Mesothelial cell of epicardium (in vitro differentiated cells): Measurements from ENCODE around the gene MESD. TPM values are rescaled to one million over a fixed set of nuclear protein-coding genes. Genes with fewer than 3 reads are reported as not detected.
A peak's percentile ranks its signal among the peaks of the same experiment; 100 is the strongest.

ENCODE experiments used
- DNase-seq, 2 experiments: peaks; one replicate each; pipeline ENCODE4 v3.0.0; 2021; ENCODE audit warnings: low spot score in 2 of 2; ENCODE audit not compliant: unreplicated experiment in 2 of 2
- H3K27ac Mint-ChIP-seq: 2 replicates; pipeline ENCODE4 v1.8.0; 2021; ENCODE audit warnings: mixed read lengths
- H3K27me3 Mint-ChIP-seq: 2 replicates; pipeline ENCODE4 v1.8.0; 2021; ENCODE audit warnings: low read depth, mixed read lengths
- H3K36me3 Mint-ChIP-seq: 2 replicates; pipeline ENCODE4 v1.8.0; 2021; ENCODE audit warnings: mixed read lengths
- H3K4me1 Mint-ChIP-seq: 2 replicates; pipeline ENCODE4 v1.8.0; 2021; ENCODE audit warnings: mixed read lengths
- H3K4me3 Mint-ChIP-seq: 2 replicates; pipeline ENCODE4 v1.8.0; 2021; ENCODE audit warnings: mild to moderate bottlenecking, moderate library complexity, mixed read lengths
- H3K9me3 Mint-ChIP-seq: 2 replicates; pipeline ENCODE4 v1.8.0; 2021; ENCODE audit warnings: mixed read lengths
- total RNA-seq: library from RNA; stranded (reverse); gene quantifications from 3 replicates; pipeline ENCODE4 v1.2.1, GENCODE V29; 2021
- TF ChIP-seq, protein P1 (sequence below): fragments of 200-600 bp; sonication (generic); IDR thresholded peaks from one replicate; pipeline ENCODE4 v1.5.0; 2021; ENCODE audit warnings: antibody characterized with exemption; ENCODE audit not compliant: unreplicated experiment

MESD gene
- total RNA-seq, 1 donor from 2014 or later: 34.9 TPM

DNA sequence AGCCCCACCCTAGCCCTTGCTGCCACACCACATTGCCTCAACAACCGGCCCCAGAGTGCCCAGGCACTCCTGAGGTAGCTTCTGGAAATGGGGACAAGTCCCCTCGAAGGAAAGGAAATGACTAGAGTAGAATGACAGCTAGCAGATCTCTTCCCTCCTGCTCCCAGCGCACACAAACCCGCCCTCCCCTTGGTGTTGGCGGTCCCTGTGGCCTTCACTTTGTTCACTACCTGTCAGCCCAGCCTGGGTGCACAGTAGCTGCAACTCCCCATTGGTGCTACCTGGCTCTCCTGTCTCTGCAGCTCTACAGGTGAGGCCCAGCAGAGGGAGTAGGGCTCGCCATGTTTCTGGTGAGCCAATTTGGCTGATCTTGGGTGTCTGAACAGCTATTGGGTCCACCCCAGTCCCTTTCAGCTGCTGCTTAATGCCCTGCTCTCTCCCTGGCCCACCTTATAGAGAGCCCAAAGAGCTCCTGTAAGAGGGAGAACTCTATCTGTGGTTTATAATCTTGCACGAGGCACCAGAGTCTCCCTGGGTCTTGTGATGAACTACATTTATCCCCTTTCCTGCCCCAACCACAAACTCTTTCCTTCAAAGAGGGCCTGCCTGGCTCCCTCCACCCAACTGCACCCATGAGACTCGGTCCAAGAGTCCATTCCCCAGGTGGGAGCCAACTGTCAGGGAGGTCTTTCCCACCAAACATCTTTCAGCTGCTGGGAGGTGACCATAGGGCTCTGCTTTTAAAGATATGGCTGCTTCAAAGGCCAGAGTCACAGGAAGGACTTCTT is 39.1 kb downstream of the MESD start:
- Mint-ChIP-seq H3K9me3 (no peaks in the 10 kb centered on the region), H3K27me3 (no peaks in the 10 kb centered on the region), H3K4me1 (peaks cover 24% of the 10 kb centered on the region), H3K27ac (no peak overlapping the region), H3K36me3 (peaks cover 28% of the 10 kb centered on the region), H3K4me3 (no peak overlapping the region)
- DNase-seq: peak in 1 of 2 experiments; percentile 7
- TF ChIP-seq, protein P1, sequence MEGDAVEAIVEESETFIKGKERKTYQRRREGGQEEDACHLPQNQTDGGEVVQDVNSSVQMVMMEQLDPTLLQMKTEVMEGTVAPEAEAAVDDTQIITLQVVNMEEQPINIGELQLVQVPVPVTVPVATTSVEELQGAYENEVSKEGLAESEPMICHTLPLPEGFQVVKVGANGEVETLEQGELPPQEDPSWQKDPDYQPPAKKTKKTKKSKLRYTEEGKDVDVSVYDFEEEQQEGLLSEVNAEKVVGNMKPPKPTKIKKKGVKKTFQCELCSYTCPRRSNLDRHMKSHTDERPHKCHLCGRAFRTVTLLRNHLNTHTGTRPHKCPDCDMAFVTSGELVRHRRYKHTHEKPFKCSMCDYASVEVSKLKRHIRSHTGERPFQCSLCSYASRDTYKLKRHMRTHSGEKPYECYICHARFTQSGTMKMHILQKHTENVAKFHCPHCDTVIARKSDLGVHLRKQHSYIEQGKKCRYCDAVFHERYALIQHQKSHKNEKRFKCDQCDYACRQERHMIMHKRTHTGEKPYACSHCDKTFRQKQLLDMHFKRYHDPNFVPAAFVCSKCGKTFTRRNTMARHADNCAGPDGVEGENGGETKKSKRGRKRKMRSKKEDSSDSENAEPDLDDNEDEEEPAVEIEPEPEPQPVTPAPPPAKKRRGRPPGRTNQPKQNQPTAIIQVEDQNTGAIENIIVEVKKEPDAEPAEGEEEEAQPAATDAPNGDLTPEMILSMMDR: no peak

DNA sequence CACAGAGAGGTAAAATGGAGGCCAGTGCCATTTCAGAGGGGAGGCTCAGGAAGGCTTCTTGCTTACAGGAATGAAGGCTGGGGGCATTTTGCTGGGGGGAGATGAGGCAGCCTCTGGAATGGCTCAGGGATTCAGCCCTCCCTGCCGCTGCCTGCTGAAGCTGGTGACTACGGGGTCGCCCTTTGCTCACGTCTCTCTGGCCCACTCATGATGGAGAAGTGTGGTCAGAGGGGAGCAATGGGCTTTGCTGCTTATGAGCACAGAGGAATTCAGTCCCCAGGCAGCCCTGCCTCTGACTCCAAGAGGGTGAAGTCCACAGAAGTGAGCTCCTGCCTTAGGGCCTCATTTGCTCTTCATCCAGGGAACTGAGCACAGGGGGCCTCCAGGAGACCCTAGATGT is 39.9 kb downstream of the MESD start:
- no peaks in the 10 kb centered on the region for H3K9me3 Mint-ChIP-seq
- H3K4me3 Mint-ChIP-seq: no peak overlapping the region
- DNase-seq: peak in 1 of 2 experiments; percentile 19
- TF ChIP-seq, protein P1: no peak
- H3K27ac Mint-ChIP-seq: no peak overlapping the region
- no peaks in the 10 kb centered on the region for H3K27me3 Mint-ChIP-seq
- H3K36me3 Mint-ChIP-seq: peaks cover 29% of the 10 kb centered on the region
- peaks cover 24% of the 10 kb centered on the region for H3K4me1 Mint-ChIP-seq

DNA sequence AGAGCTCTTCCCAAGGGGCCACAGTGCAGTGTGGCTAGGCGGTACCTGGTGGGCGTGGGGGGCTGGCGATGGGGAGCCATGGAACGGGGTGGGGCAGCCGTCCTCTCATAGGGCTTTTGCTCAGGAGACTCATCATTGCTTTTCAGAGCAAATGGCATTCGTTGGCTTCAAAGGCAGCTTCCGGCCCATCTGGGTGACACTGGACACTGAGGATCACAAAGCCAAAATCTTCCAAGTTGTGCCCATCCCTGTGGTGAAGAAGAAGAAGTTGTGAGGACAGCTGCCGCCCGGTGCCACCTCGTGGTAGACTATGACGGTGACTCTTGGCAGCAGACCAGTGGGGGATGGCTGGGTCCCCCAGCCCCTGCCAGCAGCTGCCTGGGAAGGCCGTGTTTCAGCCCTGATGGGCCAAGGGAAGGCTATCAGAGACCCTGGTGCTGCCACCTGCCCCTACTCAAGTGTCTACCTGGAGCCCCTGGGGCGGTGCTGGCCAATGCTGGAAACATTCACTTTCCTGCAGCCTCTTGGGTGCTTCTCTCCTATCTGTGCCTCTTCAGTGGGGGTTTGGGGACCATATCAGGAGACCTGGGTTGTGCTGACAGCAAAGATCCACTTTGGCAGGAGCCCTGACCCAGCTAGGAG is 40.8 kb downstream of the MESD start:
- Mint-ChIP-seq H3K36me3 (peaks cover 35% of the 10 kb centered on the region), H3K27me3 (no peaks in the 10 kb centered on the region), H3K4me1 (peaks cover 20% of the 10 kb centered on the region), H3K4me3 (no peak overlapping the region), H3K27ac (no peak overlapping the region), H3K9me3 (no peaks in the 10 kb centered on the region)
- no peak for DNase-seq
- TF ChIP-seq, protein P1: no peak

DNA sequence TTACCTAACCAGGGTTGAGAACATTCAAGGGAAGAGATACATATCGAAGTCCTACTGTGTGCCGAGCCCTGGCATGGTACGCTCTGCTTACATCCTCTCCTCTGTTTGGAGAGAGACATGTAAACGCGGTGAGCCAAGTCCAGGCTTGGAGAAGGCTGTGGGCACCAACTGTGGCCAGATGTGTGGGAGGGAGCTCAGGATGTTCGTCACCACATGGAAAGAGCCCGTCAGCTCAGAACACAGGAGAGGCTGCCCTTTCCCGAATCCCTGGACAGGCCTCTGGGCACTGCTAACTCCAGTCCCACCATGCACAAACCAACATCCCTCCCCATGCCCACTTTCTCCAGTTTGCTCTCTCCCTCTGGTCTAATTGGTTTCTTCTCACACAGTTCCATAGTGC is 43.0 kb downstream of the MESD start:
- Mint-ChIP-seq H3K4me1 (peaks cover 14% of the 10 kb centered on the region), H3K4me3 (no peak overlapping the region), H3K36me3 (peaks cover 40% of the 10 kb centered on the region), H3K27ac (no peak overlapping the region), H3K9me3 (no peaks in the 10 kb centered on the region), H3K27me3 (no peaks in the 10 kb centered on the region)
- DNase-seq: no peak
- TF ChIP-seq, protein P1: no peak

DNA sequence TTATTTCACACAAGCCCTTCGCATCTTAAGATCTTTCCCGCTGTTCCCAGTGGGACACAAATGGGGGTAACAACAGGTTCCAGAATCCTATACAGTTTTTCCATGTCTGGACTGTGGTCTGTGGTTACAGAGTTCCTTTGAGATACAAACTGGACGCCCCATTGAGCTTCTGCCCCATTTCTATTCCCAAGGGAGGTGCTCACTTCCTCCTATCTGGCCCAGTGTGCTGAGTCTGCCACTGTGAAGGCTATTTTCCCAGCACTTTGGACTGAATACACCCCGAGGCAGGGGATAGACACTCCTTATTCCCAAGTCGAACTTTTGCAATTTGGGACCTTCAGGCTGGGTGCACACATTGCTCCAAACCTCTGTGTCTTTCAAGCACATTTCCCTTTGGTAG is 44.0 kb downstream of the MESD start:
- no peak for DNase-seq
- peaks cover 41% of the 10 kb centered on the region for H3K36me3 Mint-ChIP-seq
- no peak overlapping the region for H3K27ac Mint-ChIP-seq
- H3K4me1 Mint-ChIP-seq: peaks cover 14% of the 10 kb centered on the region
- TF ChIP-seq, protein P1: no peak
- no peaks in the 10 kb centered on the region for H3K27me3 Mint-ChIP-seq
- no peaks in the 10 kb centered on the region for H3K9me3 Mint-ChIP-seq
- H3K4me3 Mint-ChIP-seq: no peak overlapping the region
